Measurements from ENCODE around the gene ODF2L. TPM values are rescaled to one million over a fixed set of nuclear protein-coding genes. Genes with fewer than 3 reads are reported as not detected.

ODF2L gene
- total and polyA plus RNA-seq, 4 donors, result 3.0 to 6.5 (median 5.2) TPM

DNA sequence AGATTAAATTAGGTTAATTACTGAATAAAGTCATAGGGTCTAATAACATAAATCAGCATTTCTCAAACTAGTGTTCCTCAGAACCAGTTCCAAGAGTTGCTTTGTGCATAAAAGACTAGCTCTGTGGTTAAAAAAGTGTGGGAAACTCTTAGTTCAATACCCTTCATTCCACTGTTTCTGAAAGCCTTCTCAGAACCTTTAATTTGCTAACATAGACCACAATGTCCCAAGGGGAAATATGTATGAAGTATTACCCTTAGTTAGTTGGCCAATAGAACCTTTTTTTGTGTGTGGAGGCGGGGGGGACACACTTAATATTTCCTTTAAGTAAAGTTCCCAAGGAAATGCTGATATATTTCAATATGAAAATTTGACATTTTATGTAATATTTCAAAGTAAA, 20.4 kb downstream of the ODF2L start:
- TF ChIP-seq YY1 (IDR thresholded peaks at IDR 0.05), result no peak
- no peak for TF ChIP-seq RAD21 (IDR thresholded peaks at IDR 0.05)
- TF ChIP-seq, protein P1, sequence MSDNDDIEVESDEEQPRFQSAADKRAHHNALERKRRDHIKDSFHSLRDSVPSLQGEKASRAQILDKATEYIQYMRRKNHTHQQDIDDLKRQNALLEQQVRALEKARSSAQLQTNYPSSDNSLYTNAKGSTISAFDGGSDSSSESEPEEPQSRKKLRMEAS (IDR thresholded peaks at IDR 0.05), result no peak
- TF ChIP-seq JUND (IDR thresholded peaks at IDR 0.05), result no peak
- TF ChIP-seq ATF3 (IDR thresholded peaks at IDR 0.05), result no peak
- TF ChIP-seq ZBTB33 (IDR thresholded peaks at IDR 0.05), result no peak
- no peak for TF ChIP-seq EGR1 (IDR thresholded peaks at IDR 0.05; ENCODE audit: low read depth in 2 of 2)
- TF ChIP-seq HNF4G (IDR thresholded peaks at IDR 0.05), result no peak
- TF ChIP-seq GABPA (IDR thresholded peaks at IDR 0.05 in 1 of 2, conservative IDR thresholded peaks at IDR 0.05 in 1 of 2), result no peak
- TF ChIP-seq SP1 (IDR thresholded peaks at IDR 0.05), result no peak
- TF ChIP-seq REST (IDR thresholded peaks at IDR 0.05), result no peak
- no peak for TF ChIP-seq FOXA2 (IDR thresholded peaks at IDR 0.05)
- TF ChIP-seq, protein P2, sequence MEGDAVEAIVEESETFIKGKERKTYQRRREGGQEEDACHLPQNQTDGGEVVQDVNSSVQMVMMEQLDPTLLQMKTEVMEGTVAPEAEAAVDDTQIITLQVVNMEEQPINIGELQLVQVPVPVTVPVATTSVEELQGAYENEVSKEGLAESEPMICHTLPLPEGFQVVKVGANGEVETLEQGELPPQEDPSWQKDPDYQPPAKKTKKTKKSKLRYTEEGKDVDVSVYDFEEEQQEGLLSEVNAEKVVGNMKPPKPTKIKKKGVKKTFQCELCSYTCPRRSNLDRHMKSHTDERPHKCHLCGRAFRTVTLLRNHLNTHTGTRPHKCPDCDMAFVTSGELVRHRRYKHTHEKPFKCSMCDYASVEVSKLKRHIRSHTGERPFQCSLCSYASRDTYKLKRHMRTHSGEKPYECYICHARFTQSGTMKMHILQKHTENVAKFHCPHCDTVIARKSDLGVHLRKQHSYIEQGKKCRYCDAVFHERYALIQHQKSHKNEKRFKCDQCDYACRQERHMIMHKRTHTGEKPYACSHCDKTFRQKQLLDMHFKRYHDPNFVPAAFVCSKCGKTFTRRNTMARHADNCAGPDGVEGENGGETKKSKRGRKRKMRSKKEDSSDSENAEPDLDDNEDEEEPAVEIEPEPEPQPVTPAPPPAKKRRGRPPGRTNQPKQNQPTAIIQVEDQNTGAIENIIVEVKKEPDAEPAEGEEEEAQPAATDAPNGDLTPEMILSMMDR (IDR thresholded peaks at IDR 0.05; ENCODE audit: low read depth, low read length, missing input control), result no peak
- TF ChIP-seq TAF1 (conservative IDR thresholded peaks at IDR 0.05), result no peak
- TF ChIP-seq HNF4A (conservative IDR thresholded peaks at IDR 0.05), result no peak
- no peak for TF ChIP-seq NR2F2 (IDR thresholded peaks at IDR 0.05)
- no peak for TF ChIP-seq RXRA (IDR thresholded peaks at IDR 0.05)
- TF ChIP-seq FOXA1 (IDR thresholded peaks at IDR 0.05), result no peak
- Histone ChIP-seq H3K4me1 (ENCODE audit: control insufficient read depth in 4 of 4, insufficient read depth in 4 of 4, low read length in 3 of 4) (no peaks in the 10 kb centered on the region), H3K9ac (ENCODE audit: low read depth in 1 of 2, low read length in 2 of 2) (no peak overlapping the region), H3K27me3 (ENCODE audit: control insufficient read depth in 4 of 4, insufficient read depth in 4 of 4, low read length in 3 of 4) (no peaks in the 10 kb centered on the region), H3K9me3 (ENCODE audit: control insufficient read depth in 4 of 4, low read length in 3 of 4) (no peaks in the 10 kb centered on the region), H3K36me3 (ENCODE audit: control insufficient read depth in 4 of 4, insufficient read depth in 3 of 4, low read depth in 1 of 4, low read length in 3 of 4) (peaks cover 0 to 3% (median 1%) of the 10 kb centered on the region in 4 donors), H3K27ac (ENCODE audit: low read depth in 1 of 2, low read length in 2 of 2) (no peak overlapping the region), H3K4me3 (ENCODE audit: low read depth in 1 of 3, low read length in 3 of 3) (no peak overlapping the region)
- no peak for DNase-seq (ENCODE audit: low spot score)
- WGBS, result 91% methylated on average over 1 of the region's 1 CpG
